ENCODE measurements around the gene SIK3.

DNA sequence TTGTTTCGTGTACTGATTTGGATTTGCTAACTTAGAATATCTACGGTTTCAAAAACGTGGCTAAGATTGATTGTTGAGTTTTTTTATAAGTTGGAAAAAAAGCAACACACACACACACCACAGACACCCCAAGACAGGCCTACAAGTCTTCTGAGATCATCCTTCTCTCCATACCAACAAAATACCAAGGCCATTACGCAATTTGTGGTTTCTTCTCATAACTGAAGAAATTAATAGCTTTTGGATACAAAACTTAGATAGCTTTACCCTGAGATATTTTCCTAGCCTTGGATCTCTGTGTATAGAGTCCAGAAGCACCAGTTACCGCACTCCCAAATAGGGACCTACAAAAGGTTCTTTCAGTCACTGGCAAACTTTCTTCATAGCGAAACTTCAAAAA is 113.6 kb downstream of the SIK3 start:
- no peak for TF ChIP-seq CTCF (IDR thresholded peaks at IDR 0.05; ENCODE audit: borderline replicate concordance, extremely low read depth, low read length, poor library complexity, severe bottlenecking)
- TF ChIP-seq EZH2 (IDR thresholded peaks at IDR 0.05; ENCODE audit: borderline replicate concordance, low read depth, low read length, severe bottlenecking), result no peak
